ENCODE measurements around the gene CLBA1. TPM values are rescaled to one million over a fixed set of nuclear protein-coding genes. Genes with fewer than 3 reads are reported as not detected.
"Not testable (repeated sequence)": the region's sequence is repeated elsewhere in the genome, so short reads cannot be mapped to it uniquely, and the experiment has no call there.

Gene CLBA1
- total RNA-seq, 1 donor from 2014 or later = 8.5 TPM

- H3K27ac Mint-ChIP-seq; H3K9me3 Mint-ChIP-seq; H3K4me1 Mint-ChIP-seq; H3K4me3 ChIP-seq; H3K27ac ChIP-seq; H3K9ac ChIP-seq; H4K20me1 ChIP-seq (ENCODE audit: low read depth); H3K4me1 ChIP-seq; H2AFZ ChIP-seq (replicated peaks); H3K27me3 Mint-ChIP-seq (ENCODE audit: insufficient read depth, low read depth); H3K36me3 ChIP-seq; H3F3A ChIP-seq (ENCODE audit: low read depth); H3K36me3 Mint-ChIP-seq; H3K9me3 ChIP-seq (ENCODE audit: low read depth); H3K27me3 ChIP-seq; H3K4me2 ChIP-seq; DNase-seq (ENCODE audit: low spot score); H3K4me3 Mint-ChIP-seq; H3K79me2 ChIP-seq (ENCODE audit: low read depth): not testable (repeated sequence)
Observed at GRCh38 chr14:104945986-104946965, 39.3 kb upstream of the CLBA1 start.

GRCh38 chr14:104947201-104947600 lies 38.4 kb upstream of the CLBA1 start:
- not testable (repeated sequence) for H3K4me3 Mint-ChIP-seq; H3K4me2 ChIP-seq; H4K20me1 ChIP-seq (ENCODE audit: low read depth); DNase-seq (ENCODE audit: low spot score); H3K27me3 Mint-ChIP-seq (ENCODE audit: insufficient read depth, low read depth); H2AFZ ChIP-seq (replicated peaks); H3K27ac ChIP-seq; H3K9me3 ChIP-seq (ENCODE audit: low read depth); H3K27me3 ChIP-seq; H3K9ac ChIP-seq; H3K36me3 ChIP-seq; H3K4me1 ChIP-seq; H3K79me2 ChIP-seq (ENCODE audit: low read depth); H3K4me3 ChIP-seq; H3K36me3 Mint-ChIP-seq; H3K4me1 Mint-ChIP-seq; H3F3A ChIP-seq (ENCODE audit: low read depth); H3K27ac Mint-ChIP-seq; H3K9me3 Mint-ChIP-seq

DNA sequence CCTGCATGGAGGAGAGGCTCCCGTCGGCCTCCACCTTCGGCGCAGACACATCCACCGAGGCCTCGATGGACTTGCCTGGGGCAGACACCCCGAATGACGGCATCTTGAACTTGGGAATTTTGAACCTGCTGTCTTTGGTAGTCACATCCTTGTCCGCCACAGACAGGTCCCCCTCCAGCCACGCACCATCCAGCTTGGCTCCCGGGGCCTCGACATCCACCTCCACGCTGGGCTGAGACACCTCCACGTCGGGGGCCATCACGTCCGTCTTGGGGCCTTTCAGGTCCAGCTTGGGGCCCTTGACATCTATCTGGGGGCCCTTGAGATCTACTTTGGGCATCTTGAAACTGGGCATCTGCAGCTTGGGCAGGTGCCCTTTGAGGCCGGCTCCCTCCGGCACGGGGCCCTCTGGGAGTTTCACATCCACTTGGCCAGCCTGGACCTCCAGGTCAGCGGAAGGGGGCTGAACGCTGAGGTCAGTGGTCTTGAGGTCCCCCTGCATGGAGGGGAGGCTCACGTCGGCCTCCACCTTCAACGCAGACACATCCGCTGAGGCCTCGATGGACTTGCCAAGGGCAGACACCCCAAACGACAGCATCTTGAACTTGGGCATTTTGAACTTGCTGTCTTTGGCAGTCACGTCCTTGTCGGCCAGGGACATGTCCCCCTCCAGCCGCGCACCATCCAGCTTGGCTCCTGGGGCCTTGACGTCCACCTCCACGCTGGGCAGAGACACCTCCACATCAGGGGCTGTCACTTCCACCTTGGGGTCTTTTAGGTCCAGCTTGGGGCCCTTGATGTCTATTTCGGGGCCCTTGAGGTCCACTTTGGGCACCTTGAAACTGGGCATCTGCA lies 37.5 kb upstream of the CLBA1 start:
- H3K4me3 Mint-ChIP-seq; H3K4me1 Mint-ChIP-seq; DNase-seq (ENCODE audit: low spot score); H3K36me3 Mint-ChIP-seq; H3K9ac ChIP-seq; H3K4me3 ChIP-seq; H3K27me3 ChIP-seq; H3K27ac ChIP-seq; H3K36me3 ChIP-seq; H3K79me2 ChIP-seq (ENCODE audit: low read depth); H4K20me1 ChIP-seq (ENCODE audit: low read depth); H3K27me3 Mint-ChIP-seq (ENCODE audit: insufficient read depth, low read depth); H3F3A ChIP-seq (ENCODE audit: low read depth); H3K9me3 Mint-ChIP-seq; H3K4me2 ChIP-seq; H2AFZ ChIP-seq (replicated peaks); H3K9me3 ChIP-seq (ENCODE audit: low read depth); H3K4me1 ChIP-seq; H3K27ac Mint-ChIP-seq: not testable (repeated sequence)

- no peaks in the 10 kb centered on the region for H3K27me3 ChIP-seq
- no peak overlapping the region for H3K27ac ChIP-seq
- H4K20me1 ChIP-seq (ENCODE audit: low read depth) = no peaks in the 10 kb centered on the region
- H3K4me3 Mint-ChIP-seq = no peak overlapping the region
- no peak overlapping the region for H2AFZ ChIP-seq (replicated peaks)
- no peaks in the 10 kb centered on the region for H3K9me3 Mint-ChIP-seq
- H3K27me3 Mint-ChIP-seq (ENCODE audit: insufficient read depth, low read depth) = peaks cover 3% of the 10 kb centered on the region
- no peaks in the 10 kb centered on the region for H3K36me3 Mint-ChIP-seq
- TF ChIP-seq EZH2phosphoT487 (IDR thresholded peaks at IDR 0.05) (no peak), CTCF (IDR thresholded peaks at IDR 0.05) (no peak), EZH2 (IDR thresholded peaks at IDR 0.05) (no peak)
- H3K79me2 ChIP-seq (ENCODE audit: low read depth) = no peaks in the 10 kb centered on the region
- no peaks in the 10 kb centered on the region for H3F3A ChIP-seq (ENCODE audit: low read depth)
- no peaks in the 10 kb centered on the region for H3K36me3 ChIP-seq
- H3K9me3 ChIP-seq (ENCODE audit: low read depth) = no peaks in the 10 kb centered on the region
- H3K4me1 Mint-ChIP-seq = no peaks in the 10 kb centered on the region
- no peak overlapping the region for H3K4me3 ChIP-seq
- H3K4me2 ChIP-seq = no peak overlapping the region
- no peak for DNase-seq (ENCODE audit: low spot score)
- no peak overlapping the region for H3K9ac ChIP-seq
- no peaks in the 10 kb centered on the region for H3K4me1 ChIP-seq
- H3K27ac Mint-ChIP-seq = no peak overlapping the region
Observed at GRCh38 chr14:104948736-104949031, 36.9 kb upstream of the CLBA1 start.

DNA sequence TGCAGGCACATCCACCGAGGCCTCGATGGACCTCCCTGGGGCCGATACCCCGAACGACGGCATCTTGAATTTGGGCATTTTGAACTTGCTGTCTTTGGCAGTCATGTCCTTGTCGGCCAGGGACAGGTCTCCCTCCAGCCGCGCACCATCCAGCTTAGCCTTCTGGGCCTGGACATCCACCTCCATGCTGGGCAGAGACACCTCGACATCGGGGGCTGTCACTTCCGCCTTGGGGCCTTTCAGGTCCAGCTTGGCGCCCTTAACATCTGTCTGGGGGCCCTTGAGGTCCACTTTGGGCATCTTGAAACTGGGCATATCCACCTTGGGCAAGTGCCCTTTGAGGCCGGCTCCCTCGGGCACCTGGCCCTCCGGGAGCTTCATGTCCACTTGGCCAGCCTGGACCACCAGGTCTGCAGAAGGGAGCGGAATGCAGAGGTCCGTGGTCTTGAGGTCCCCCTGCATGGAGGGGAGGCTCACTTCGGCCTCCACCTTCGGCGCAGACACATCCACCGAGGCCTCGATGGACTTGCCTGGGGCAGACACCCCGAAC lies 36.1 kb upstream of the CLBA1 start:
- not testable (repeated sequence) for H2AFZ ChIP-seq (replicated peaks); H3K9me3 ChIP-seq (ENCODE audit: low read depth); H3K27me3 ChIP-seq; H3F3A ChIP-seq (ENCODE audit: low read depth); H3K9me3 Mint-ChIP-seq; H3K9ac ChIP-seq; H3K36me3 ChIP-seq; H3K4me3 ChIP-seq; H3K4me2 ChIP-seq; H4K20me1 ChIP-seq (ENCODE audit: low read depth); DNase-seq (ENCODE audit: low spot score); H3K27ac ChIP-seq; H3K4me3 Mint-ChIP-seq; H3K79me2 ChIP-seq (ENCODE audit: low read depth); H3K36me3 Mint-ChIP-seq; H3K27ac Mint-ChIP-seq; H3K27me3 Mint-ChIP-seq (ENCODE audit: insufficient read depth, low read depth); H3K4me1 Mint-ChIP-seq; H3K4me1 ChIP-seq
